HFFc6 (cell line): Measurements from ENCODE around the gene C12orf42. TPM values are rescaled to one million over a fixed set of nuclear protein-coding genes. Genes with fewer than 3 reads are reported as not detected.

Experiments used
- DNase-seq: peaks from one replicate; pipeline ENCODE4 v3.0.0-alpha.2; 2018
- H3K27ac Mint-ChIP-seq: 2 replicates; pipeline ENCODE4 v1.8.0; 2020; ENCODE audit warnings: mild to moderate bottlenecking, mixed read lengths
- H3K27me3 Mint-ChIP-seq: 2 replicates; pipeline ENCODE4 v1.8.0; 2021; ENCODE audit warnings: mild to moderate bottlenecking, moderate library complexity, mixed read lengths; ENCODE audit not compliant: insufficient read depth
- H3K36me3 Mint-ChIP-seq: 2 replicates; pipeline ENCODE4 v1.8.0; 2021; ENCODE audit warnings: low read depth, mixed read lengths
- H3K4me1 Mint-ChIP-seq: 2 replicates; pipeline ENCODE4 v1.8.0; 2020; ENCODE audit warnings: low read depth, mixed read lengths
- H3K4me3 Mint-ChIP-seq: 2 replicates; pipeline ENCODE4 v1.8.0; 2020; ENCODE audit warnings: mild to moderate bottlenecking, moderate library complexity, mixed read lengths
- H3K9me3 Mint-ChIP-seq: 2 replicates; pipeline ENCODE4 v1.8.0; 2020; ENCODE audit warnings: mild to moderate bottlenecking, mixed read lengths
- CTCF ChIP-seq: fragments of 200-600 bp; sonication (generic); IDR thresholded peaks from 2 replicates; pipeline ENCODE4 v1.5.0; 2021; ENCODE audit warnings: antibody characterized with exemption, mild to moderate bottlenecking
- total RNA-seq, 6 experiments: library from RNA; stranded (reverse); fragmentation: NEBNext Ultra II Directional; extraction: Animal tissue kit (Norgen Biotek cat#: 25700); gene quantifications; 2 replicates in 1 of 6; 3 replicates in 5 of 6; pipeline ENCODE4 v1.2.3, GENCODE V29; 2021

The C12orf42 gene
- total RNA-seq, 6 experiments from 2014 or later: not detected

GRCh38 chr12:103353913-103354312 is 141.9 kb downstream of the C12orf42 start:
- Mint-ChIP-seq H3K27ac (no peak overlapping the region), H3K36me3 (no peaks in the 10 kb centered on the region; the same call in 1 of the 2 replicates), H3K4me3 (no peak overlapping the region), H3K27me3 (no peaks in the 10 kb centered on the region), H3K9me3 (peaks cover 41% of the 10 kb centered on the region), H3K4me1 (no peaks in the 10 kb centered on the region)
- no peak for DNase-seq
- TF ChIP-seq CTCF: no peak

- Mint-ChIP-seq H3K27me3 (no peaks in the 10 kb centered on the region), H3K4me1 (no peaks in the 10 kb centered on the region), H3K9me3 (peaks cover 14% of the 10 kb centered on the region), H3K27ac (no peak overlapping the region), H3K4me3 (no peak overlapping the region), H3K36me3 (no peaks in the 10 kb centered on the region)
- no peak for TF ChIP-seq CTCF
- no peak for DNase-seq
Observed at GRCh38 chr12:103350116-103350515, 145.7 kb downstream of the C12orf42 start.

DNA sequence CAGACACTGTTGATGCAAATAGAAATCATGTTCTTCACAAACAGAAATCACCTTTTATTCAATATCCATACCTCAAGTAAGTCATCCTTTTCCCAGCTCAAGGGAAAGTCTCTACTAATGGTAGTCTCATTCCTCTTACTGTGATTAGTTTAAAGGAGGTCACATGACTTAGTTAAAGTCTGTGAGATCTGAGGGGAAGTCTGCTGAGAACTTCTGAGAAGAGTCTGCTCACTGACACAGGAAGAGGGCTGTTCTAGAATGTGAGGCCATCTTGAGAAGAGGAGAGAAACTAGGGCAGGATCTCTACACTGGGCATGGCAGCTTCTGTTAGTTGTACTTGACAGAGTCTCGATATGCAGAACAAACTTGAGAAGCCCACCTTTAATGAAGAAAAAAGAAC is 146.8 kb downstream of the C12orf42 start:
- Mint-ChIP-seq H3K36me3 (no peaks in the 10 kb centered on the region), H3K27ac (no peak overlapping the region), H3K4me1 (no peaks in the 10 kb centered on the region), H3K27me3 (no peaks in the 10 kb centered on the region), H3K4me3 (no peak overlapping the region), H3K9me3 (peaks cover 11% of the 10 kb centered on the region)
- no peak for DNase-seq
- no peak for TF ChIP-seq CTCF

GRCh38 chr12:103336940-103337339 is 158.8 kb downstream of the C12orf42 start:
- H3K4me1 Mint-ChIP-seq: no peaks in the 10 kb centered on the region
- TF ChIP-seq CTCF: no peak
- H3K27me3 Mint-ChIP-seq: no peaks in the 10 kb centered on the region
- H3K4me3 Mint-ChIP-seq: no peak overlapping the region
- H3K27ac Mint-ChIP-seq: no peak overlapping the region
- H3K9me3 Mint-ChIP-seq: peaks cover 46% of the 10 kb centered on the region
- DNase-seq: no peak
- no peaks in the 10 kb centered on the region for H3K36me3 Mint-ChIP-seq

- TF ChIP-seq CTCF: no peak
- H3K36me3 Mint-ChIP-seq: no peaks in the 10 kb centered on the region
- no peak overlapping the region for H3K4me3 Mint-ChIP-seq
Observed at GRCh38 chr12:103334466-103334865, 161.3 kb downstream of the C12orf42 start.

DNA sequence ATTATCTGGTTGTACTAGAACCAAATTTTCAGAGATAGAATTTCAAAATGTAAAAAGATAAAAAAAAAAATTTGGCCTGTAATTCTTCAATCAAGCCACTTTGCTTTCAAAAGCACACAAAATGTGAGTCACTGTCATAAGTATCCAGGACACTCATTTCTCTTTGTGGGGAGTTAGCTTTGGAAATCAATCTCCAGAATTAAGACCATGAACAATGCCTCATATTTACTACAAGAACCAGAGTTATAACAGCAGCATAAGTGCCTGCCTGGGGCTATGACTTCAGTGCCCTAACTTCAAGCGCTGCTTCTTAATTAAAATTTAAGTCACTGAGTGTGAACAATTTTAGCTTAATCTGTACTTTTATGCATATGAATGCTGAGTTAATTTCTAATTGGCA is 162.1 kb downstream of the C12orf42 start:
- no peak for TF ChIP-seq CTCF
- Mint-ChIP-seq H3K36me3 (no peaks in the 10 kb centered on the region), H3K9me3 (peaks cover 35% of the 10 kb centered on the region), H3K4me1 (no peaks in the 10 kb centered on the region), H3K27me3 (no peaks in the 10 kb centered on the region), H3K4me3 (no peak overlapping the region), H3K27ac (no peak overlapping the region)
- DNase-seq: no peak

More at GRCh38 chr12:103334466-103334865, 161.3 kb downstream of the C12orf42 start:
- H3K27me3 Mint-ChIP-seq: no peaks in the 10 kb centered on the region
- H3K4me1 Mint-ChIP-seq: no peaks in the 10 kb centered on the region
- no peak for DNase-seq
- no peak overlapping the region for H3K27ac Mint-ChIP-seq
- peaks cover 40% of the 10 kb centered on the region for H3K9me3 Mint-ChIP-seq
